Adrenal gland (tissue), 5 donors: ENCODE data around the gene DYNC2LI1.

Experiments
- POLR2A ChIP-seq, 2 donors: fragments of 450-650 bp; IDR thresholded peaks; one replicate each; pipeline ENCODE4 v1.6.1; 2017; ENCODE audit warnings: antibody characterized with exemption in 2 of 2, mild to moderate bottlenecking in 2 of 2, moderate library complexity in 1 of 2
- TF ChIP-seq, protein P1 (sequence below), 6 experiments: fragments of 450-650 bp in 4 of 6; fragments of 200-600 bp in 2 of 6; sonication (generic) in 1 of 6; IDR thresholded peaks; 1 replicate in 5 of 6; 2 replicates in 1 of 6; pipeline versions ENCODE4 v1.5.1 to v1.8.0; 2016 to 2021; ENCODE audit warnings: antibody characterized with exemption in 6 of 6, mild to moderate bottlenecking in 2 of 6, moderate library complexity in 1 of 6
- donor health status: DM: no; HTN: no; CAD: no.

DNA sequence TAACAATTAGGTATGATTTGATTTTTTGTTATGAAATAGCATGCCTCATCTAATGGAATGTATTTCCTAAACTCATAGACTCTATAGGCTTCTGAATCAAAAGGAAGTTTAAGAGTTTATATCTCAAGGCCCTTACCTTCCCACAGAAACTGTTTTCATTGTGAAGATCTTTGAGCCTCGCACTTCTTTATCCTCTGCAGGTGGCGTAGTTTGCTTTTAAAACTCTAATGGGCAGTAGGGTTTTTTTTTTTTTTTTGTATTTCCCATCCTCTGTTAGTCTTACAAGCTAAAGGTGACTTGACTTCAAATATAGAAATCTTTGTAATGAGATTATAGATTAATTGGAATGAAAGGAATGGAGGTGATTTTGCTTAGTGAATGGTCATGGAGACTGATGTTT lies 28.3 kb downstream of the DYNC2LI1 start:
- TF ChIP-seq, protein P1, sequence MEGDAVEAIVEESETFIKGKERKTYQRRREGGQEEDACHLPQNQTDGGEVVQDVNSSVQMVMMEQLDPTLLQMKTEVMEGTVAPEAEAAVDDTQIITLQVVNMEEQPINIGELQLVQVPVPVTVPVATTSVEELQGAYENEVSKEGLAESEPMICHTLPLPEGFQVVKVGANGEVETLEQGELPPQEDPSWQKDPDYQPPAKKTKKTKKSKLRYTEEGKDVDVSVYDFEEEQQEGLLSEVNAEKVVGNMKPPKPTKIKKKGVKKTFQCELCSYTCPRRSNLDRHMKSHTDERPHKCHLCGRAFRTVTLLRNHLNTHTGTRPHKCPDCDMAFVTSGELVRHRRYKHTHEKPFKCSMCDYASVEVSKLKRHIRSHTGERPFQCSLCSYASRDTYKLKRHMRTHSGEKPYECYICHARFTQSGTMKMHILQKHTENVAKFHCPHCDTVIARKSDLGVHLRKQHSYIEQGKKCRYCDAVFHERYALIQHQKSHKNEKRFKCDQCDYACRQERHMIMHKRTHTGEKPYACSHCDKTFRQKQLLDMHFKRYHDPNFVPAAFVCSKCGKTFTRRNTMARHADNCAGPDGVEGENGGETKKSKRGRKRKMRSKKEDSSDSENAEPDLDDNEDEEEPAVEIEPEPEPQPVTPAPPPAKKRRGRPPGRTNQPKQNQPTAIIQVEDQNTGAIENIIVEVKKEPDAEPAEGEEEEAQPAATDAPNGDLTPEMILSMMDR (IDR thresholded peaks at IDR 0.05): no peak
- TF ChIP-seq POLR2A (IDR thresholded peaks at IDR 0.05): no peak
